Right lobe of liver (tissue), 4 donors: ENCODE results near the gene MPV17.

ENCODE experiments used
- CTCF ChIP-seq, 4 donors: fragments of 200-600 bp in 3 of 4; fragments of 450-650 bp in 1 of 4; IDR thresholded peaks; one replicate each; pipeline versions ENCODE4 v1.5.1 to v1.8.0; 2016 to 2022; ENCODE audit warnings: antibody characterized with exemption in 4 of 4, mild to moderate bottlenecking in 2 of 4
- POLR2A ChIP-seq: fragments of 450-650 bp; IDR thresholded peaks from one replicate; pipeline ENCODE4 v1.6.1; 2017; ENCODE audit warnings: antibody characterized with exemption, mild to moderate bottlenecking
- donor health status: DM: no; HTN: no; CAD: no.
- donor health status: DM: no; HTN: no; CAD: no.
- donor health status: DM: no; HTN: yes; CAD: no.

- TF ChIP-seq CTCF (IDR thresholded peaks at IDR 0.05) (no peak), POLR2A (no peak)
Measured at GRCh38 chr2:27354597-27354927, 31.7 kb upstream of the MPV17 start.
